H1 (cell line): ENCODE measurements around the gene PIAS1. TPM values are rescaled to one million over a fixed set of nuclear protein-coding genes. Genes with fewer than 3 reads are reported as not detected.

Experiments
- BACH1 ChIP-seq: IDR thresholded peaks from 2 replicates; pipeline ENCODE4 v1.6.1; 2012; ENCODE audit warnings: low read length, improper control_type of control experiment
- EZH2 ChIP-seq: fragments of 200-600 bp; sonication (generic); IDR thresholded peaks from 2 replicates; pipeline ENCODE4 v1.7.1; 2012; ENCODE audit warnings: low read depth, mild to moderate bottlenecking, moderate library complexity, low read length, inconsistent platforms; ENCODE audit not compliant: severe bottlenecking
- HDAC2 ChIP-seq, 2 experiments: fragments of 300-600 bp in 1 of 2; sonication (generic) in 1 of 2; IDR thresholded peaks; 2 replicates each; pipeline ENCODE4 v1.6.1; 2011 to 2012; ENCODE audit warnings: low read depth in 2 of 2, low read length in 2 of 2, mild to moderate bottlenecking in 2 of 2, moderate library complexity in 2 of 2, borderline replicate concordance in 1 of 2, inconsistent platforms in 1 of 2
- TAF7 ChIP-seq: optimal IDR thresholded peaks from 2 replicates; pipeline ENCODE3; 2011; ENCODE audit warnings: low read depth, mild to moderate bottlenecking, inconsistent platforms, low read length, moderate library complexity, borderline replicate concordance
- ZNF274 ChIP-seq: IDR thresholded peaks from 2 replicates; pipeline ENCODE4 v1.7.0; 2012; ENCODE audit warnings: low read length, borderline replicate concordance; ENCODE audit errors: extremely low read depth
- polyA plus RNA-seq, 7 experiments: library from polyadenylated mRNA; depleted of rRNA in 3 of 7; stranded (reverse) in 5 of 7; unstranded in 2 of 7; fragments of >200 nt in 5 of 7; fragments of 200-250 nt in 2 of 7; gene quantifications; 1 replicate in 5 of 7; 2 replicates in 1 of 7; 4 replicates in 1 of 7; pipeline versions ENCODE4 v1.2.1 to v1.2.3, GENCODE V29; 2011 to 2013; ENCODE audit warnings: missing spikeins in 2 of 7, mixed read lengths in 2 of 7
- total RNA-seq: library from RNA; stranded (reverse); fragmentation: NEBNext Ultra II Directional; extraction: Animal tissue kit (Norgen Biotek cat#: 25700); gene quantifications from 2 replicates; pipeline ENCODE4 v1.2.1, GENCODE V29; 2021

PIAS1 gene
- total and polyA plus RNA-seq, 2 of the 8 experiments (the other 6 are each of a cell fraction or from before 2014, with no cell fraction given), result 30.8 to 34.5 TPM

- no peak for TF ChIP-seq HDAC2 (IDR thresholded peaks at IDR 0.05; ENCODE audit: borderline replicate concordance in 1 of 2, low read depth in 2 of 2, low read length in 2 of 2)
- TF ChIP-seq EZH2, result no peak
- TF ChIP-seq TAF7, result no peak
- no peak for TF ChIP-seq ZNF274
- no peak for TF ChIP-seq BACH1
Observed at GRCh38 chr15:68034719-68035293, 19.3 kb upstream of the PIAS1 start (continued).
